CD4-positive, alpha-beta T cell (primary cell): ENCODE measurements around the gene GRIA1. TPM values are rescaled to one million over a fixed set of nuclear protein-coding genes. Genes with fewer than 3 reads are reported as not detected.
A peak's percentile ranks its signal among the peaks of the same experiment; 100 is the strongest.

Experiments used
- ATAC-seq: fragments of 200-7000 bp; cut with Tn5 transposase; one replicate; pipeline ENCODE4 v1.10.0; 2022; ENCODE audit warnings: mild to moderate bottlenecking; ENCODE audit not compliant: poor library complexity
- CTCF ChIA-PET: fragments of 350-600 bp; sonication (Branson Sonifier 250); formaldehyde crosslinking; loops from one replicate; lab custom pipeline; 2021; ENCODE audit warnings: antibody characterized with exemption, inconsistent platforms; lab: Charles Lee
- POLR2A ChIA-PET: fragments of 350-600 bp; sonication (Branson Sonifier 250); formaldehyde crosslinking; loops from one replicate; lab custom pipeline; 2021; ENCODE audit warnings: antibody characterized with exemption, inconsistent platforms; lab: Charles Lee
- DNase-seq, 14 experiments: peaks; one replicate each; pipeline ENCODE4 v3.0.0-alpha.2; 2013 to 2020; ENCODE audit warnings: mixed read lengths in 2 of 14
- H3K27ac ChIP-seq, 2 donors: one replicate each; pipeline versions ENCODE4 v1.5.1 to v1.7.0; 2013; ENCODE audit warnings: low read length in 2 of 2, low read depth in 1 of 2, mild to moderate bottlenecking in 1 of 2
- H3K27me3 ChIP-seq, 2 experiments: 1 replicate in 1 of 2; 2 replicates in 1 of 2; pipeline versions ENCODE4 v1.6.1 to v1.7.0; 2013; ENCODE audit warnings: low read length in 2 of 2, control low read depth in 1 of 2, mild to moderate bottlenecking in 1 of 2, moderate library complexity in 1 of 2; ENCODE audit not compliant: insufficient read depth in 2 of 2, control insufficient read depth in 1 of 2
- H3K36me3 ChIP-seq: one replicate; pipeline ENCODE4 v1.6.1; 2013; ENCODE audit warnings: low read length, control low read depth; ENCODE audit not compliant: insufficient read depth
- H3K4me1 ChIP-seq: one replicate; pipeline ENCODE4 v1.6.1; 2013; ENCODE audit warnings: low read length, control low read depth; ENCODE audit not compliant: insufficient read depth
- H3K4me3 ChIP-seq: one replicate; pipeline ENCODE4 v1.5.1; 2013; ENCODE audit warnings: mild to moderate bottlenecking, low read length, moderate library complexity
- H3K9me3 ChIP-seq, 2 experiments: 1 replicate in 1 of 2; 2 replicates in 1 of 2; pipeline versions ENCODE4 v1.6.1 to v1.7.0; 2013; ENCODE audit warnings: low read length in 2 of 2, mild to moderate bottlenecking in 2 of 2, control low read depth in 1 of 2, moderate library complexity in 1 of 2; ENCODE audit not compliant: control insufficient read depth in 1 of 2, insufficient read depth in 1 of 2
- H3K27ac Mint-ChIP-seq: one replicate; pipeline ENCODE4 v1.8.0; 2020; ENCODE audit warnings: mixed read lengths
- H3K27me3 Mint-ChIP-seq: one replicate; pipeline ENCODE4 v1.8.0; 2021; ENCODE audit warnings: mixed read lengths
- H3K36me3 Mint-ChIP-seq: one replicate; pipeline ENCODE4 v1.8.0; 2021; ENCODE audit warnings: low read depth, mixed read lengths
- H3K4me1 Mint-ChIP-seq: one replicate; pipeline ENCODE4 v1.8.0; 2021; ENCODE audit warnings: low read depth, mixed read lengths
- H3K4me3 Mint-ChIP-seq: one replicate; pipeline ENCODE4 v1.8.0; 2020; ENCODE audit warnings: mild to moderate bottlenecking, mixed read lengths
- H3K9me3 Mint-ChIP-seq: one replicate; pipeline ENCODE4 v1.8.0; 2020; ENCODE audit warnings: mixed read lengths
- CTCF ChIP-seq: fragments of 200-600 bp; IDR thresholded peaks from one replicate; pipeline ENCODE4 v1.8.0; 2022; ENCODE audit warnings: antibody characterized with exemption, mild to moderate bottlenecking
- intact Hi-C, 2 experiments: fragments of 100-400 bp; cut with DNase I in 1 of 2; cut with micrococcal nuclease in 1 of 2; formaldehyde crosslinking; loops; one replicate each; pipeline versions ENCODE4 v1.15.1 to v1.9.0; 2023 to 2025; cut with DNase I, micrococcal nuclease
- total RNA-seq, 174 experiments: library from RNA in 2 of 174; stranded (reverse) in 2 of 174; gene quantifications; one replicate each; pipeline ENCODE4 v1.2.3 and lab custom pipeline; 2021 to 2026

GRIA1 gene
- total RNA-seq, 2 experiments from 2014 or later, result not detected

- Mint-ChIP-seq H3K4me1 (no peaks in the 10 kb centered on the region), H3K9me3 (peaks cover 2% of the 10 kb centered on the region), H3K27me3 (peaks cover 10% of the 10 kb centered on the region), H3K36me3 (no peaks in the 10 kb centered on the region), H3K27ac (no peak overlapping the region), H3K4me3 (no peak overlapping the region)
- Histone ChIP-seq H3K27ac (no peak overlapping the region), H3K36me3 (no peaks in the 10 kb centered on the region), H3K27me3 (no peaks in the 10 kb centered on the region), H3K4me1 (no peaks in the 10 kb centered on the region), H3K4me3 (no peak overlapping the region), H3K9me3 (no peaks in the 10 kb centered on the region)
- TF ChIP-seq CTCF, result no peak
- peak in 1 of 14 experiments; percentile 1 for DNase-seq
- ChIA-PET POLR2A (no interaction called here), CTCF (no interaction called here)
- intact Hi-C loops, result no loop called here
- no peak for ATAC-seq
These were observed 138.8 kb downstream of the GRIA1 start for GRCh38 chr5:153629027-153629895.

GRCh38 chr5:153630546-153630945 is 140.1 kb downstream of the GRIA1 start:
- Mint-ChIP-seq H3K4me1 (no peaks in the 10 kb centered on the region), H3K27me3 (no peaks in the 10 kb centered on the region)
- no peak for DNase-seq

GRCh38 chr5:153632748-153633290 is 142.3 kb downstream of the GRIA1 start:
- Mint-ChIP-seq H3K4me3 (no peak overlapping the region), H3K27ac (no peak overlapping the region), H3K4me1 (no peaks in the 10 kb centered on the region), H3K9me3 (no peaks in the 10 kb centered on the region), H3K36me3 (no peaks in the 10 kb centered on the region), H3K27me3 (no peaks in the 10 kb centered on the region)
- no peak for TF ChIP-seq CTCF
- ChIA-PET CTCF (no interaction called here), POLR2A (no interaction called here)
- ATAC-seq (no peak), DNase-seq (no peak)
- no peaks in the 10 kb centered on the region for H3K9me3 ChIP-seq
- no peak overlapping the region for H3K4me3 ChIP-seq
- no peaks in the 10 kb centered on the region for H3K27me3 ChIP-seq
- no peaks in the 10 kb centered on the region for H3K36me3 ChIP-seq
- no peaks in the 10 kb centered on the region for H3K4me1 ChIP-seq
- no peak overlapping the region for H3K27ac ChIP-seq
- intact Hi-C loops, result no loop called here

More at GRCh38 chr5:153630546-153630945, 140.1 kb downstream of the GRIA1 start:
- Mint-ChIP-seq H3K9me3 (no peaks in the 10 kb centered on the region), H3K36me3 (no peaks in the 10 kb centered on the region), H3K27ac (no peak overlapping the region), H3K4me3 (no peak overlapping the region)
- POLR2A ChIA-PET, result no interaction called here
- ATAC-seq, result no peak
- Histone ChIP-seq H3K4me3 (no peak overlapping the region), H3K4me1 (no peaks in the 10 kb centered on the region), H3K9me3 (no peaks in the 10 kb centered on the region), H3K27me3 (no peaks in the 10 kb centered on the region), H3K36me3 (no peaks in the 10 kb centered on the region), H3K27ac (no peak overlapping the region)
- no peak for TF ChIP-seq CTCF
- intact Hi-C loops, result no loop called here
- CTCF ChIA-PET, result no interaction called here
